HEK293 (cell line): ENCODE measurements around the gene RCAN2.

Experiments used
- CTCF ChIA-PET: fragments of 350-600 bp; formaldehyde crosslinking; extraction: SDS; loops from one replicate; lab custom pipeline; 2021; ENCODE audit warnings: antibody characterized with exemption; lab: Yijun Ruan, JAX
- POLR2A ChIA-PET: fragments of 300-600 bp; formaldehyde crosslinking; extraction: SDS; loops from one replicate; lab custom pipeline; 2020; ENCODE audit warnings: antibody characterized with exemption, inconsistent platforms; lab: Yijun Ruan, JAX
- H3K27ac ChIP-seq: fragments of 200-500 bp; sonication (Bioruptor generic); 2 replicates; pipeline ENCODE4 v1.5.1; 2014; ENCODE audit warnings: low read depth, low read length, control low read depth, inconsistent platforms; ENCODE audit errors: extremely low read depth
- H3K36me3 ChIP-seq, 2 experiments: fragments of 200-500 bp in 1 of 2; sonication (Bioruptor generic) in 1 of 2; 1 replicate in 1 of 2; 2 replicates in 1 of 2; pipeline ENCODE4 v1.5.1; 2014 to 2017; ENCODE audit warnings: inconsistent platforms in 2 of 2, low read length in 2 of 2; ENCODE audit not compliant: control insufficient read depth in 2 of 2, insufficient read depth in 1 of 2
- H3K4me1 ChIP-seq: fragments of 200-500 bp; sonication (Bioruptor generic); 2 replicates; pipeline ENCODE4 v1.5.1; 2014; ENCODE audit warnings: mild to moderate bottlenecking, low read length, inconsistent platforms; ENCODE audit not compliant: control insufficient read depth, insufficient read depth
- H3K4me3 ChIP-seq: 2 replicates; pipeline ENCODE4 v1.5.1; 2011; ENCODE audit warnings: low read depth, mild to moderate bottlenecking, control low read depth, low read length, moderate library complexity
- H3K9me3 ChIP-seq: fragments of 200-500 bp; sonication (Bioruptor generic); 2 replicates; pipeline ENCODE4 v1.5.1; 2014; ENCODE audit warnings: low read depth, low read length, inconsistent platforms; ENCODE audit not compliant: control insufficient read depth, insufficient read depth
- GFI1B ChIP-seq: fragments of 450-650 bp; formaldehyde crosslinking; IDR thresholded peaks from 2 replicates; pipeline ENCODE4 v1.5.1; 2016; ENCODE audit warnings: missing biosample characterization, missing genetic modification characterization
- OVOL3 ChIP-seq: fragments of 450-650 bp; formaldehyde crosslinking; IDR thresholded peaks from 2 replicates; pipeline ENCODE4 v1.5.1; 2016; ENCODE audit warnings: missing biosample characterization, missing genetic modification characterization
- PRDM2 ChIP-seq: fragments of 450-650 bp; formaldehyde crosslinking; IDR thresholded peaks from 2 replicates; pipeline ENCODE4 v1.5.1; 2016; ENCODE audit warnings: missing biosample characterization, missing genetic modification characterization, borderline replicate concordance
- SP2 ChIP-seq: fragments of 450-650 bp; formaldehyde crosslinking; IDR thresholded peaks from 2 replicates; pipeline ENCODE4 v1.5.1; 2016; ENCODE audit warnings: missing biosample characterization, missing genetic modification characterization
- SP3 ChIP-seq: fragments of 450-650 bp; formaldehyde crosslinking; IDR thresholded peaks from 2 replicates; pipeline ENCODE4 v1.5.1; 2016; ENCODE audit warnings: missing biosample characterization, missing genetic modification characterization
- SP7 ChIP-seq: fragments of 450-650 bp; formaldehyde crosslinking; IDR thresholded peaks from 2 replicates; pipeline ENCODE4 v1.5.1; 2016; ENCODE audit warnings: missing biosample characterization, missing genetic modification characterization
- ZBTB21 ChIP-seq: fragments of 450-650 bp; formaldehyde crosslinking; IDR thresholded peaks from 2 replicates; pipeline ENCODE4 v1.5.1; 2017; ENCODE audit warnings: missing biosample characterization, missing genetic modification characterization
- ZBTB49 ChIP-seq: fragments of 450-650 bp; formaldehyde crosslinking; IDR thresholded peaks from 2 replicates; pipeline ENCODE4 v1.5.1; 2016; ENCODE audit warnings: missing biosample characterization, missing genetic modification characterization, low read depth
- ZNF26 ChIP-seq: fragments of 450-650 bp; formaldehyde crosslinking; IDR thresholded peaks from 2 replicates; pipeline ENCODE4 v1.5.1; 2016; ENCODE audit warnings: missing biosample characterization, missing genetic modification characterization
- ZNF362 ChIP-seq: fragments of 450-650 bp; formaldehyde crosslinking; IDR thresholded peaks from 2 replicates; pipeline ENCODE4 v1.5.1; 2016; ENCODE audit warnings: missing biosample characterization, missing genetic modification characterization
- ZNF366 ChIP-seq: fragments of 450-650 bp; formaldehyde crosslinking; conservative IDR thresholded peaks from 2 replicates; pipeline ENCODE4 v1.5.1; 2016; ENCODE audit warnings: missing biosample characterization, missing genetic modification characterization
- ZNF398 ChIP-seq: fragments of 450-650 bp; formaldehyde crosslinking; IDR thresholded peaks from 2 replicates; pipeline ENCODE4 v1.5.1; 2017; ENCODE audit warnings: missing biosample characterization, missing genetic modification characterization
- ZNF510 ChIP-seq: fragments of 450-650 bp; formaldehyde crosslinking; IDR thresholded peaks from 2 replicates; pipeline ENCODE4 v1.5.1; 2018; ENCODE audit warnings: mild to moderate bottlenecking, missing genetic modification characterization, missing biosample characterization; ENCODE audit not compliant: insufficient replicate concordance
- ZNF621 ChIP-seq: fragments of 450-650 bp; formaldehyde crosslinking; IDR thresholded peaks from 2 replicates; pipeline ENCODE4 v1.5.1; 2017; ENCODE audit warnings: missing biosample characterization, missing genetic modification characterization
- ZNF624 ChIP-seq: fragments of 450-650 bp; formaldehyde crosslinking; IDR thresholded peaks from 2 replicates; pipeline ENCODE4 v1.5.1; 2017; ENCODE audit warnings: missing biosample characterization, missing genetic modification characterization
- ZNF626 ChIP-seq: fragments of 450-650 bp; sonication (Bioruptor Pico); formaldehyde crosslinking; IDR thresholded peaks from 2 replicates; pipeline ENCODE4 v1.5.1; 2018; ENCODE audit warnings: missing biosample characterization, missing genetic modification characterization, inconsistent platforms
- ZNF664 ChIP-seq: fragments of 450-650 bp; formaldehyde crosslinking; IDR thresholded peaks from 2 replicates; pipeline ENCODE4 v1.5.1; 2016; ENCODE audit warnings: missing biosample characterization, missing genetic modification characterization
- ZNF768 ChIP-seq: fragments of 450-650 bp; formaldehyde crosslinking; IDR thresholded peaks from 2 replicates; pipeline ENCODE4 v1.5.1; 2018; ENCODE audit warnings: missing biosample characterization, mild to moderate bottlenecking, missing genetic modification characterization
- ZNF776 ChIP-seq: fragments of 450-650 bp; formaldehyde crosslinking; IDR thresholded peaks from 2 replicates; pipeline ENCODE4 v1.5.0; 2017; ENCODE audit warnings: missing biosample characterization, missing genetic modification characterization, borderline replicate concordance
- ZSCAN18 ChIP-seq: fragments of 450-650 bp; formaldehyde crosslinking; IDR thresholded peaks from 2 replicates; pipeline ENCODE4 v1.5.1; 2016; ENCODE audit warnings: missing biosample characterization, missing genetic modification characterization

RCAN2 gene

GRCh38 chr6:46174904-46175303, 316.3 kb downstream of the RCAN2 start:
- TF ChIP-seq ZNF624: no peak
- no peak for TF ChIP-seq ZNF510 (tag by site-specific recombination)
- no peak for TF ChIP-seq OVOL3 (tag by site-specific recombination)
- no peak for TF ChIP-seq ZNF366 (tag by site-specific recombination)
- no peak for TF ChIP-seq ZNF626 (tag by site-specific recombination)
- no peak for TF ChIP-seq PRDM2 (tag by site-specific recombination)
- no peak for TF ChIP-seq ZNF776
- TF ChIP-seq ZNF768: no peak
- TF ChIP-seq ZBTB49 (tag by site-specific recombination): no peak
- no peak for TF ChIP-seq SP2 (tag by site-specific recombination)
- no peak for TF ChIP-seq ZNF664 (tag by site-specific recombination)
- TF ChIP-seq ZNF398 (tag by site-specific recombination): no peak
- TF ChIP-seq GFI1B (tag by site-specific recombination): no peak
- no peak for TF ChIP-seq SP7 (tag by site-specific recombination)
- no peak for TF ChIP-seq ZNF26 (tag by site-specific recombination)
- TF ChIP-seq ZNF362 (tag by site-specific recombination): no peak
- no peak for TF ChIP-seq ZNF621 (tag by site-specific recombination)
- no peak for TF ChIP-seq ZBTB21 (tag by site-specific recombination)
- no peak for TF ChIP-seq ZSCAN18
- no peak for TF ChIP-seq SP3 (tag by site-specific recombination)
- POLR2A ChIA-PET: no interaction called here
- peaks cover 3% of the 10 kb centered on the region for H3K4me1 ChIP-seq
- H3K9me3 ChIP-seq: no peaks in the 10 kb centered on the region
- H3K27ac ChIP-seq: no peak overlapping the region
- CTCF ChIA-PET: interaction anchor here (1.2 kb wide), 1 partner anchor 131 kb away, joined by 3 read pairs; no protein-coding TSS in a partner anchor
- no peak overlapping the region for H3K4me3 ChIP-seq
- no peaks in the 10 kb centered on the region for H3K36me3 ChIP-seq
